Brain microvascular endothelial cell (primary cell): ENCODE results near the gene GLP2R.

ENCODE experiments used
- DNase-seq: peaks from one replicate; pipeline ENCODE4 v3.0.0-alpha.2; 2020
- H3K27ac ChIP-seq: fragments of 250-450 bp; sonication (Bioruptor Pico); 2 replicates; pipeline ENCODE4 v1.5.1; 2020; ENCODE audit warnings: mild to moderate bottlenecking, moderate library complexity
- H3K27me3 ChIP-seq: fragments of 250-450 bp; sonication (Bioruptor Pico); replicated peaks from 2 replicates; pipeline ENCODE4 v1.5.1; 2020; ENCODE audit warnings: mild to moderate bottlenecking
- H3K36me3 ChIP-seq: fragments of 250-450 bp; sonication (Bioruptor Pico); replicated peaks from 2 replicates; pipeline ENCODE4 v1.5.1; 2020; ENCODE audit warnings: mild to moderate bottlenecking
- H3K4me3 ChIP-seq: 2 replicates; pipeline ENCODE4 v1.5.1; 2011; ENCODE audit warnings: low read depth, mild to moderate bottlenecking, control low read depth, low read length, moderate library complexity
- CTCF ChIP-seq: IDR thresholded peaks from 2 replicates; pipeline ENCODE4 v1.5.1; 2011; ENCODE audit warnings: low read depth, mild to moderate bottlenecking, moderate library complexity, low read length, control low read depth, inconsistent platforms; ENCODE audit errors: missing control alignments
- in situ Hi-C: cut with HindIII; loops from 2 replicates; pipeline ENCODE4 v1.10.0; 2017; ENCODE audit warnings: low sequenced_read_pairs, low pct_ligation_motif_present

The GLP2R gene

GRCh38 chr17:9937241-9937761 lies 111.6 kb downstream of the GLP2R start:
- no peak for DNase-seq
- H3K4me3 ChIP-seq = no peak overlapping the region
- no peaks in the 10 kb centered on the region for H3K36me3 ChIP-seq
- no peak for TF ChIP-seq CTCF
- H3K27me3 ChIP-seq = no peaks in the 10 kb centered on the region
- H3K27ac ChIP-seq = no peak overlapping the region
- in situ Hi-C loops = no loop called here

DNA sequence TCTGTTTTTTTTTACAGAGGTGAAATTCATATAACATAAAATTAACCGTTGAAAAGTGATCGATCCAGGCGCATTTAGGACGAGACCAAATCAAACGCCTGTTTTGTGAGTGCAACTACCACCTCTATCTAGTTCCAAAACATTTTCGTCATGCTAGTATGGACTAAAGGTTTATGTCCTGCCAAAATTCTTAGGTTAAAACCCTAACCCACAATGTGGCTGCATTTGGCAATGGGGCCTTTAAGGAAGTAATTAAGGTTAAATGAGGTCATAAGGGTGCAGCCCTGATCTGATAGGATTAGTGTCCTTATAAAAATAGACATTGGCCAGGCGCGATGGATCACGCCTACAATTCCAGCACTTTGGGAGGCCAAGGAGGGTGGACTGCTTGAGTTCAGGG lies 112.2 kb downstream of the GLP2R start:
- H3K27me3 ChIP-seq = no peaks in the 10 kb centered on the region

DNA sequence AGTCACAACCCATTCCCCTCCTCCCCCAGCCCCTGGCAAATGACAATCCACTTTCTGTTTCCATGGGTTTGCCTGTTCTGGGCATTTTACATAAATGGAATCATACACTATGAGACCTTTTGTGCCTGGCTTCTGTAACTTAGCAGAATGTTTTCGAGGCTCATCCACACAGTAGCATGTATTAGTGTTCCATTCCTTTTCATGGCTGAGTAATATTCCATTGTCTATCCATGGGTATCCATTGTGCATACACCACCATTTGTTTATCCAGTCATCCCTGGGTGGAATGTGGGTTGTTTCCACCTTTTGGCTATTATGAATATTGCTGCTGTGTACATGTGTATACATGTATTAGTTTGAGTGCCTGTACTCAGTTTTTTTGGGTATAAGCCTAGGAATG lies 113.0 kb downstream of the GLP2R start:
- H3K4me3 ChIP-seq = no peak overlapping the region
- H3K36me3 ChIP-seq = no peaks in the 10 kb centered on the region
- DNase-seq = no peak
- no peak overlapping the region for H3K27ac ChIP-seq
- in situ Hi-C loops = no loop called here
- TF ChIP-seq CTCF = no peak
- H3K27me3 ChIP-seq = no peaks in the 10 kb centered on the region

More for the DNA sequence above, 112.2 kb downstream of the GLP2R start:
- Histone ChIP-seq H3K27ac (no peak overlapping the region), H3K4me3 (no peak overlapping the region), H3K36me3 (no peaks in the 10 kb centered on the region)
- DNase-seq = no peak
- in situ Hi-C loops = no loop called here
- TF ChIP-seq CTCF = no peak

- no peaks in the 10 kb centered on the region for H3K27me3 ChIP-seq
- DNase-seq = no peak
- TF ChIP-seq CTCF = no peak
- no peaks in the 10 kb centered on the region for H3K36me3 ChIP-seq
- in situ Hi-C loops = no loop called here
- H3K27ac ChIP-seq = no peak overlapping the region
- no peak overlapping the region for H3K4me3 ChIP-seq
These were observed 115.1 kb downstream of the GLP2R start for GRCh38 chr17:9940841-9941240.

- in situ Hi-C loops = no loop called here
- Histone ChIP-seq H3K36me3 (no peaks in the 10 kb centered on the region), H3K27me3 (no peaks in the 10 kb centered on the region), H3K27ac (no peak overlapping the region), H3K4me3 (no peak overlapping the region)
- no peak for DNase-seq
- no peak for TF ChIP-seq CTCF
These were observed 115.6 kb downstream of the GLP2R start for GRCh38 chr17:9941305-9941704.
